HCT116 (cell line): ENCODE results near the gene LRRC4B. TPM values are rescaled to one million over a fixed set of nuclear protein-coding genes. Genes with fewer than 3 reads are reported as not detected.

Experiments
- ATAC-seq: fragments of 200-7000 bp; cut with Tn5 transposase; 2 replicates; pipeline ENCODE4 v1.9.1; 2020; ENCODE audit warnings: mild to moderate bottlenecking, moderate library complexity
- BruUV-seq: library from RNA; stranded (reverse); fragments of 400-500 nt; replicated peaks from 2 replicates; lab custom pipeline; 2021; lab: Mats Ljungman, UMichigan
- CTCF ChIA-PET: fragments of 300-600 bp; sonication (Branson Sonifier 250); formaldehyde crosslinking; loops from one replicate; lab custom pipeline; 2021; ENCODE audit warnings: antibody characterized with exemption; lab: Charles Lee
- POLR2A ChIA-PET: fragments of 300-600, 350-600 bp; sonication (Branson Sonifier 250); formaldehyde crosslinking; loops from one replicate; lab custom pipeline; 2021; ENCODE audit warnings: antibody characterized with exemption; lab: Charles Lee
- RAD21 ChIA-PET, 2 experiments: fragments of 300-600 bp; sonication (Branson Sonifier 250); formaldehyde crosslinking; loops; one replicate each; lab custom pipeline; 2023; ENCODE audit warnings: low total read pairs in 2 of 2; ENCODE audit not compliant: uncharacterized antibody in 2 of 2, unreplicated experiment in 2 of 2, low non-redundant PET in 1 of 2; lab: Charles Lee
- DNase-seq: peaks from one replicate; pipeline ENCODE4 v3.0.0-alpha.2; 2010; ENCODE audit warnings: low read depth, low spot score
- H2AFZ ChIP-seq: fragments of 200-600 bp; shearing (Covaris generic), sonication (generic); 2 replicates; pipeline ENCODE4 v1.6.1; 2017; ENCODE audit warnings: low read depth, mixed run types, mixed read lengths, antibody characterized with exemption, low read length; ENCODE audit not compliant: poor library complexity, severe bottlenecking
- H3K27ac ChIP-seq: 2 replicates; pipeline ENCODE4 v1.5.1; 2012; ENCODE audit warnings: low read depth, low read length
- H3K27me3 ChIP-seq: fragments of 200-600 bp; sonication (generic); 2 replicates; pipeline ENCODE4 v1.6.1; 2016; ENCODE audit warnings: mixed run types, low read length, mixed read lengths; ENCODE audit not compliant: insufficient read depth
- H3K36me3 ChIP-seq, 2 experiments: fragments of 200-500 bp in 1 of 2; fragments of 200-600 bp in 1 of 2; sonication (Bioruptor generic) in 1 of 2; sonication (generic) in 1 of 2; 2 replicates each; pipeline versions ENCODE4 v1.5.1 to v1.6.1; 2014 to 2016; ENCODE audit warnings: low read length in 2 of 2, inconsistent platforms in 1 of 2, mixed read lengths in 1 of 2, mixed run types in 1 of 2; ENCODE audit not compliant: insufficient read depth in 2 of 2, control insufficient read depth in 1 of 2
- H3K4me1 ChIP-seq, 2 experiments: fragments of 200-600 bp in 1 of 2; sonication (generic) in 1 of 2; 2 replicates each; pipeline versions ENCODE4 v1.5.1 to v1.6.1; 2012 to 2017; ENCODE audit warnings: low read length in 2 of 2, inconsistent platforms in 1 of 2, mild to moderate bottlenecking in 1 of 2, mixed read lengths in 1 of 2, mixed run types in 1 of 2, moderate library complexity in 1 of 2; ENCODE audit not compliant: insufficient read depth in 2 of 2, control insufficient read depth in 1 of 2
- H3K4me2 ChIP-seq: fragments of 200-600 bp; sonication (generic); 2 replicates; pipeline ENCODE4 v1.6.1; 2017; ENCODE audit warnings: mixed run types, low read length, mixed read lengths
- H3K4me3 ChIP-seq, 2 experiments: fragments of 200-600 bp in 1 of 2; sonication (generic) in 1 of 2; replicated peaks in 1 of 2; 2 replicates each; pipeline ENCODE4 v1.5.1; 2011 to 2016; ENCODE audit warnings: low read length in 2 of 2, control low read depth in 1 of 2, low read depth in 1 of 2, mild to moderate bottlenecking in 1 of 2, mixed read lengths in 1 of 2, mixed run types in 1 of 2
- H3K79me2 ChIP-seq: fragments of 200-600 bp; sonication (generic); 2 replicates; pipeline ENCODE4 v1.6.1; 2017; ENCODE audit warnings: mild to moderate bottlenecking, mixed run types, low read length, moderate library complexity, mixed read lengths; ENCODE audit not compliant: insufficient read depth
- H3K9ac ChIP-seq: fragments of 200-600 bp; sonication (generic); 2 replicates; pipeline ENCODE4 v1.6.1; 2016; ENCODE audit warnings: low read length, mixed read lengths
- H3K9me2 ChIP-seq: fragments of 200-600 bp; sonication (generic), shearing (Covaris generic); 2 replicates; pipeline ENCODE4 v1.6.1; 2017; ENCODE audit warnings: mixed run types, mild to moderate bottlenecking, moderate library complexity; ENCODE audit not compliant: insufficient read depth
- H3K9me3 ChIP-seq, 2 experiments: fragments of 200-500 bp in 1 of 2; fragments of 200-600 bp in 1 of 2; sonication (Bioruptor generic) in 1 of 2; sonication (generic) in 1 of 2; 2 replicates each; pipeline ENCODE4 v1.6.1; 2014 to 2017; ENCODE audit warnings: low read length in 2 of 2, mixed read lengths in 2 of 2, inconsistent platforms in 1 of 2, low read depth in 1 of 2, mild to moderate bottlenecking in 1 of 2, mixed run types in 1 of 2, moderate library complexity in 1 of 2; ENCODE audit not compliant: control insufficient read depth in 1 of 2, insufficient read depth in 1 of 2
- H4K20me1 ChIP-seq: fragments of 200-600 bp; sonication (generic), shearing (Covaris generic); 2 replicates; pipeline ENCODE4 v1.6.1; 2017; ENCODE audit warnings: mixed run types, mild to moderate bottlenecking, moderate library complexity; ENCODE audit not compliant: insufficient read depth
- CBX3 ChIP-seq: IDR thresholded peaks from 2 replicates; pipeline ENCODE4 v1.6.1; 2012; ENCODE audit warnings: low read depth
- CEBPB ChIP-seq: IDR thresholded peaks from 2 replicates; pipeline ENCODE4 v1.6.1; 2012; ENCODE audit warnings: low read depth
- CTCF ChIP-seq, 3 experiments: fragments of 200-600 bp in 1 of 3; sonication (generic) in 1 of 3; IDR thresholded peaks in 2 of 3; conservative IDR thresholded peaks in 1 of 3; 2 replicates each; pipeline ENCODE4 v1.5.1; 2012 to 2017; ENCODE audit warnings: low read depth in 2 of 3, low read length in 2 of 3, antibody characterized with exemption in 1 of 3, borderline replicate concordance in 1 of 3, control low read depth in 1 of 3, mild to moderate bottlenecking in 1 of 3, mixed read lengths in 1 of 3, mixed run types in 1 of 3, moderate library complexity in 1 of 3; ENCODE audit not compliant: insufficient read depth in 1 of 3
- EGR1 ChIP-seq: IDR thresholded peaks from 2 replicates; pipeline ENCODE4 v1.6.1; 2012; ENCODE audit warnings: low read depth
- EZH2 ChIP-seq: fragments of 200-600 bp; sonication (generic); IDR thresholded peaks from 2 replicates; pipeline ENCODE4 v1.6.1; 2017; ENCODE audit warnings: antibody characterized with exemption, mixed run types
- EZH2phosphoT487 ChIP-seq: fragments of 200-600 bp; IDR thresholded peaks from 2 replicates; pipeline ENCODE4 v1.6.1; 2018; ENCODE audit warnings: antibody characterized with exemption, borderline replicate concordance
- FOSL1 ChIP-seq: IDR thresholded peaks from 2 replicates; pipeline ENCODE4 v1.6.1; 2012; ENCODE audit warnings: low read depth
- MAX ChIP-seq: IDR thresholded peaks from 2 replicates; pipeline ENCODE4 v1.6.1; 2012
- POLR2A ChIP-seq: IDR thresholded peaks from 2 replicates; pipeline ENCODE4 v1.7.0; 2011; ENCODE audit warnings: borderline replicate concordance; ENCODE audit not compliant: insufficient read depth, insufficient read length; ENCODE audit errors: extremely low read depth
- POLR2AphosphoS5 ChIP-seq: IDR thresholded peaks from 2 replicates; pipeline ENCODE4 v1.6.1; 2011; ENCODE audit warnings: mild to moderate bottlenecking, low read depth, low read length, moderate library complexity
- RAD21 ChIP-seq: IDR thresholded peaks from 2 replicates; pipeline ENCODE4 v1.6.1; 2012; ENCODE audit warnings: low read depth, mild to moderate bottlenecking
- REST ChIP-seq: IDR thresholded peaks from 2 replicates; pipeline ENCODE4 v1.6.1; 2012; ENCODE audit warnings: low read depth
- SIN3A ChIP-seq: IDR thresholded peaks from 2 replicates; pipeline ENCODE4 v1.6.1; 2012; ENCODE audit warnings: low read depth
- SP1 ChIP-seq: IDR thresholded peaks from 2 replicates; pipeline ENCODE4 v1.6.1; 2012; ENCODE audit warnings: low read depth
- SRF ChIP-seq: IDR thresholded peaks from 2 replicates; pipeline ENCODE4 v1.6.1; 2012; ENCODE audit warnings: low read depth
- TCF7L2 ChIP-seq: IDR thresholded peaks from 2 replicates; pipeline ENCODE4 v1.7.0; 2011; ENCODE audit warnings: borderline replicate concordance, inconsistent platforms; ENCODE audit not compliant: insufficient read depth, insufficient read length; ENCODE audit errors: extremely low read depth
- YY1 ChIP-seq: IDR thresholded peaks from 2 replicates; pipeline ENCODE4 v1.6.1; 2011; ENCODE audit warnings: low read length, low read depth, moderate library complexity, mild to moderate bottlenecking; ENCODE audit not compliant: insufficient replicate concordance; ENCODE audit errors: extremely low read depth
- ZFX ChIP-seq: fragments of 450-650 bp; IDR thresholded peaks from 2 replicates; pipeline ENCODE4 v1.6.1; 2017
- ZNF274 ChIP-seq: fragments of 200-500 bp; sonication (Bioruptor generic); IDR thresholded peaks from 2 replicates; pipeline ENCODE4 v1.6.1; 2014; ENCODE audit warnings: mild to moderate bottlenecking, low read depth, low read length, inconsistent platforms
- intact Hi-C: fragments of 100-400 bp; cut with micrococcal nuclease; formaldehyde crosslinking; loops from 2 replicates; pipeline ENCODE4 v1.10.0; 2022
- total RNA-seq: library from RNA; stranded (reverse); gene quantifications from one replicate; pipeline ENCODE4 v1.2.1, GENCODE V29; 2021; ENCODE audit not compliant: unreplicated experiment

Gene LRRC4B
- total RNA-seq, 1 experiment from 2014 or later, result 0.89 TPM

DNA sequence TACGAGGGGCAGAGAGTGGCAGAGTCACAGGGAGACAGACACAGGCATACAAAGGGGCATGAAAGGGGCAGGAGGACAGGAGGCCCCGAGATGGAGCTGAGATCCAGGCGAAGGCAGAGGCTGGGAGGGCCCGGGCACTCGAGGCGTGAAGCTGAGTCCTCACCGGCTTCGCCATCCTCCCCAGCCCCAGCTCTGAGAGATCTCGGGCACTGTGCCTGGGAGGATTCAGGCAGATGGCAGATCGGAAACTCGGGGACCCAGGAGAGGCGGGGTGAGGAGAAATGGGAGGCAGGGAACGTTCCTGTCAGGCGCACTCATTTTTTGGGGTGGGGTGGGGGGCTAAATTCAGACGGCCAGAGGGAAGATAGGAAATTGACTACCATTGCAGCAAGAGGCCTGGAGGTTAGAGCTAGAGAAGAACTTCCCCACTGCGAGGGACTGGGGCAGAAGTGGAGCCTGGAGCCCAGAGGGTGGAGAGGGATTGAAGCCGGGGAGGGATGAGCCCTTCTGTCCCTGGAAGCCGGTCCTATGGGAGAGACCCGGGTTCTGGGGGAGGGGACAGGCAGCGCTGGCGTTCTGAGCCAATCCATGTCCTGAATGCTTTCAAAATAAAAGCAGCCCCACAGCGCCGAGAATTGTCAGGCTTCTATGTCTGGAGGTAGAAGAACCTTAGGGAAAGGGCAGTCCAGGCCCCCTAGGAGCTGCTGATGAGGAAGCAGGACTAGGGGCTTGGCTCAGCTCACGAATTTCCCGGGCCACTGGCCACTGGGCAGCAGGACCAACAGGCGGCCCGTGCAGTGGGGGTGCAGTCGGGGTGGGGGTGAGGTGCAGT lies 12.6 kb downstream of the LRRC4B start:
- no peak for DNase-seq
- BruUV-seq, result no TSS peak
- ChIA-PET RAD21 (interaction anchor here in 1 of 2 experiments (0.6 kb wide), 1 partner anchor 18 kb away, joined by 7 read pairs; no protein-coding TSS in a partner anchor), POLR2A (no interaction called here), CTCF (interaction anchor here (0.6 to 2.6 kb wide), 23 partner anchors 8 to 375 kb away, joined by 3 to 40 read pairs (median 4); partner anchors contain the start of gene JOSD2)
- peak overlapping the region; percentile 55 for H3K9ac ChIP-seq
- H3K27ac ChIP-seq, result no peak overlapping the region; the same call in 1 of the 2 replicates
- no peaks in the 10 kb centered on the region for H3K79me2 ChIP-seq
- intact Hi-C loops, result no loop called here
- no peaks in the 10 kb centered on the region for H3K36me3 ChIP-seq
- H3K9me2 ChIP-seq, result no peaks in the 10 kb centered on the region
- ATAC-seq, result no peak; the same call in 1 of the 2 replicates
- H2AFZ ChIP-seq, result peak overlapping the region; percentile 14
- no peak for TF ChIP-seq CEBPB
- TF ChIP-seq EZH2, result no peak
- no peak for TF ChIP-seq POLR2AphosphoS5
- TF ChIP-seq EGR1, result no peak
- TF ChIP-seq REST, result no peak
- TF ChIP-seq CBX3, result no peak
- TF ChIP-seq FOSL1, result no peak
- no peak for TF ChIP-seq SP1
- no peak for TF ChIP-seq CTCF (IDR thresholded peaks at IDR 0.05 in 2 of 3, conservative IDR thresholded peaks at IDR 0.05 in 1 of 3; ENCODE audit: borderline replicate concordance in 1 of 3, insufficient read depth in 1 of 3, low read depth in 2 of 3, low read length in 2 of 3)
- no peak for TF ChIP-seq RAD21
- no peak for TF ChIP-seq SIN3A
- TF ChIP-seq ZNF274, result no peak
- TF ChIP-seq SRF, result no peak
- TF ChIP-seq MAX, result no peak
- no peak for TF ChIP-seq YY1
- no peak for TF ChIP-seq EZH2phosphoT487
- no peak for TF ChIP-seq POLR2A
- no peak for TF ChIP-seq TCF7L2
- TF ChIP-seq ZFX, result no peak
- TF ChIP-seq, all 23 proteins: peak for 0
- Histone ChIP-seq H3K4me2 (peak overlapping the region; percentile 99), H3K4me1 (peaks cover 10 to 19% of the 10 kb centered on the region in 2 experiments; a peak in 3 of 4 replicates), H3K27me3 (no peaks in the 10 kb centered on the region), H3K9me3 (no peaks in the 10 kb centered on the region), H4K20me1 (no peaks in the 10 kb centered on the region), H3K4me3 (peak overlapping the region; percentile 58 to 68)
